HepG2 (cell line): ENCODE data around the gene ZFP1.

Experiments used
- CEBPB ChIP-seq: IDR thresholded peaks from 2 replicates; pipeline ENCODE4 v1.6.1; 2011; ENCODE audit warnings: low read depth, low read length, improper control_type of control experiment, borderline replicate concordance
- PHF5A ChIP-seq: IDR thresholded peaks from one replicate; pipeline ENCODE4 v1.6.1; 2018; ENCODE audit warnings: low read depth, missing genetic modification reagents; ENCODE audit not compliant: unreplicated experiment
- TF ChIP-seq, protein P1 (sequence below): sonication (generic); formaldehyde crosslinking; IDR thresholded peaks from 2 replicates; pipeline ENCODE4 v1.8.1; 2022; ENCODE audit warnings: low read depth, mild to moderate bottlenecking, missing genetic modification reagents

GRCh38 chr16:75216127-75216526, 67.8 kb downstream of the ZFP1 start:
- TF ChIP-seq CEBPB, result no peak
- TF ChIP-seq, protein P1, sequence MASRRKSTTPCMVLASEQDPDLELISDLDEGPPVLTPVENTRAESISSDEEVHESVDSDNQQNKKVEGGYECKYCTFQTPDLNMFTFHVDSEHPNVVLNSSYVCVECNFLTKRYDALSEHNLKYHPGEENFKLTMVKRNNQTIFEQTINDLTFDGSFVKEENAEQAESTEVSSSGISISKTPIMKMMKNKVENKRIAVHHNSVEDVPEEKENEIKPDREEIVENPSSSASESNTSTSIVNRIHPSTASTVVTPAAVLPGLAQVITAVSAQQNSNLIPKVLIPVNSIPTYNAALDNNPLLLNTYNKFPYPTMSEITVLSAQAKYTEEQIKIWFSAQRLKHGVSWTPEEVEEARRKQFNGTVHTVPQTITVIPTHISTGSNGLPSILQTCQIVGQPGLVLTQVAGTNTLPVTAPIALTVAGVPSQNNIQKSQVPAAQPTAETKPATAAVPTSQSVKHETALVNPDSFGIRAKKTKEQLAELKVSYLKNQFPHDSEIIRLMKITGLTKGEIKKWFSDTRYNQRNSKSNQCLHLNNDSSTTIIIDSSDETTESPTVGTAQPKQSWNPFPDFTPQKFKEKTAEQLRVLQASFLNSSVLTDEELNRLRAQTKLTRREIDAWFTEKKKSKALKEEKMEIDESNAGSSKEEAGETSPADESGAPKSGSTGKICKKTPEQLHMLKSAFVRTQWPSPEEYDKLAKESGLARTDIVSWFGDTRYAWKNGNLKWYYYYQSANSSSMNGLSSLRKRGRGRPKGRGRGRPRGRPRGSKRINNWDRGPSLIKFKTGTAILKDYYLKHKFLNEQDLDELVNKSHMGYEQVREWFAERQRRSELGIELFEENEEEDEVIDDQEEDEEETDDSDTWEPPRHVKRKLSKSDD (CRISPR knock-in tag), result no peak
- no peak for TF ChIP-seq PHF5A
